NT2/D1 (cell line): ENCODE measurements around the gene OPCML.

Experiments
- DNase-seq: peaks from one replicate; pipeline ENCODE4 v3.0.0-alpha.2; 2011; ENCODE audit warnings: low read depth, low spot score
- H3K27me3 ChIP-seq: 2 replicates; pipeline ENCODE4 v1.6.0; 2011; ENCODE audit warnings: mild to moderate bottlenecking; ENCODE audit not compliant: insufficient read length, insufficient read depth
- H3K36me3 ChIP-seq: 2 replicates; pipeline ENCODE4 v1.6.1; 2011; ENCODE audit warnings: mild to moderate bottlenecking, low read length, mixed read lengths; ENCODE audit not compliant: insufficient read depth, insufficient read length
- H3K4me1 ChIP-seq: 2 replicates; pipeline ENCODE4 v1.5.1; 2011; ENCODE audit not compliant: insufficient read depth, insufficient read length
- H3K4me3 ChIP-seq: 2 replicates; pipeline ENCODE4 v1.5.1; 2011; ENCODE audit warnings: low read depth; ENCODE audit not compliant: insufficient read length
- H3K9ac ChIP-seq: 2 replicates; pipeline ENCODE4 v1.6.0; 2011; ENCODE audit warnings: low read depth; ENCODE audit not compliant: insufficient read length
- H3K9me3 ChIP-seq: 2 replicates; pipeline ENCODE4 v1.5.1; 2011; ENCODE audit warnings: mild to moderate bottlenecking, low read length; ENCODE audit not compliant: insufficient read depth
- SUZ12 ChIP-seq: IDR thresholded peaks from 2 replicates; pipeline ENCODE4 v1.6.1; 2011; ENCODE audit not compliant: insufficient read length, insufficient read depth; ENCODE audit errors: extremely low read depth
- YY1 ChIP-seq: IDR thresholded peaks from 2 replicates; pipeline ENCODE4 v1.6.1; 2011; ENCODE audit not compliant: insufficient read length, insufficient read depth
- ZNF274 ChIP-seq: IDR thresholded peaks from 2 replicates; pipeline ENCODE4 v1.6.1; 2011; ENCODE audit warnings: mild to moderate bottlenecking, low read depth, low read length

OPCML gene

DNA sequence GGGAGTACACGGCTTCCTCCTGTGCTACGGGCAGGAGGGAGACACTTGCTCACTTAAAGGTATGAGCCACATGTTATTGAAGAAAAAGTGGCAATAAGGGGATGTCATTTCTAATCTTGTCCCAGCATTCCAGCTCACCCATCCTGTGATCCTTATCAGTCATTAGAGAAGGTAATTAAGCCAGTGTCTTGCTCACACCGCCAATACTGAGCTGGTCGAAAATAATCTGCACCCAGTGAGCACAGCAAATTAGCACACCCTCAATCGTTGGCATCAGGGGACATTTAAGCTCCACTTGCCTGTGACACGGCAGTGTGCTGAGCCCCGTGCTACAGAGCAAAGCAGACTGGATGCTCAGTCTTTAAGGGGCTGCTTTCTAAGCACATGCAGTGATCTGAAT lies 510.7 kb downstream of the OPCML start:
- Histone ChIP-seq H3K4me3 (no peak overlapping the region), H3K27me3 (no peaks in the 10 kb centered on the region), H3K9ac (no peak overlapping the region), H3K4me1 (no peaks in the 10 kb centered on the region), H3K36me3 (no peaks in the 10 kb centered on the region), H3K9me3 (no peaks in the 10 kb centered on the region)
- no peak for TF ChIP-seq YY1
- no peak for TF ChIP-seq ZNF274
- no peak for TF ChIP-seq SUZ12
- no peak for DNase-seq

DNA sequence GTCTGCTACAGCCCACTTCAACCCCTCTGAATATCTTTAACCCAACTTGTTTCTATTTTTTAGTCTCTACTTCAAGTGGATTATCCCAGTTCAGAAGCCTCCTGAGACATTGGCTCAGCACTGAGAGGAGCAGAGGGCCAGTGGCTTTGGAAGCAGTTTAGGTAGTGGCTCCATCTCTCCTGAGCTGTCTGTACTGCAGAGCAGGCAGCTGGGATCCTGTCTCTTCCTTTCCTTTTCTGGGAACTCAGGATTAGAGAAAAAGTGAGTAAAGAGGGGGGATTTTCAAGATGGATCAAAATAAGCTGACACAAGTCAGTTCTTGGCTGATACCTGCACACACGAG lies 512.0 kb downstream of the OPCML start:
- Histone ChIP-seq H3K4me1 (no peaks in the 10 kb centered on the region), H3K36me3 (no peaks in the 10 kb centered on the region), H3K9ac (no peak overlapping the region), H3K9me3 (no peaks in the 10 kb centered on the region), H3K4me3 (no peak overlapping the region), H3K27me3 (no peaks in the 10 kb centered on the region)
- DNase-seq: no peak
- TF ChIP-seq YY1 (no peak), SUZ12 (no peak), ZNF274 (no peak)

DNA sequence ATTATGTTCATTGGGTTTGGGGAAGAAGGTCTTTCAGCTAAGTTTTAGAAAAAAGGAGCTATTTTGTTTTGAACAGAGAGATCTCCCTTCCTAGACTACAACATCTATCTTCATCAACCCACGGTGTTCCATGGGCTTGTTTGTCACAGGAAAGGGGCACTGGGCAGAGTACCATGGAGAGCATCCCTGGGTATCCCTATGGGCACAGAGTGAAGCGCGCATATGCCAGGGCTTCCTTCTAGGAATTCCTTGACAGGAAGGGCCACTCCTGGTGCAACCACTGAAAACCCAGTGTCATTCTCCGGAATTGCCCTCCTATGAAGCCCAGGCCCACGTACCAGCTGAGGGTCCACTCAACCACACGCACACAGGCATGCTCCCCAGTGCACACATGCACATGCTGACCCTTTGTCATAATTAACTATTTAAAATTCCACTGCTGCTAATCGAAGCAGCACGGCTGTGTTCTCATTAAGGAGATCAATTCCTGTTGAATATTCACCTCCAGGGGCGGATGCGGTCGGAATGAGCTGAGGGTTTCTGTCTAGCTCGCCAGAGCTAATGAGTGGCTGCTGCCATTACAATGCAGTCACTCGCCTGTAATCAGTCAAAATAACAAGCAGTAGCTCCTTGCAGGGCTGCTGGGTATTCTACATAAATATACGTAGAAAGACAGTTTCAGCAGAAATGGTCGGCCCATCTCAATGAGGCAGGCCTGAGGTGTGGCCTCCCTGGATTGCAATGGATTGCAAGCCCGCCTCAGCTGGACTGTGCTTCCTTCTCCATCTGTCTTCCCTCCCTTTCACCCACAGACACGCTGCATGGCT lies 512.5 kb downstream of the OPCML start:
- no peak for TF ChIP-seq ZNF274
- TF ChIP-seq YY1: no peak
- no peak for TF ChIP-seq SUZ12
- H3K9ac ChIP-seq: no peak overlapping the region
- no peaks in the 10 kb centered on the region for H3K36me3 ChIP-seq
- no peak for DNase-seq
- H3K9me3 ChIP-seq: no peaks in the 10 kb centered on the region
- no peak overlapping the region for H3K4me3 ChIP-seq
- H3K4me1 ChIP-seq: no peaks in the 10 kb centered on the region
- no peaks in the 10 kb centered on the region for H3K27me3 ChIP-seq

DNA sequence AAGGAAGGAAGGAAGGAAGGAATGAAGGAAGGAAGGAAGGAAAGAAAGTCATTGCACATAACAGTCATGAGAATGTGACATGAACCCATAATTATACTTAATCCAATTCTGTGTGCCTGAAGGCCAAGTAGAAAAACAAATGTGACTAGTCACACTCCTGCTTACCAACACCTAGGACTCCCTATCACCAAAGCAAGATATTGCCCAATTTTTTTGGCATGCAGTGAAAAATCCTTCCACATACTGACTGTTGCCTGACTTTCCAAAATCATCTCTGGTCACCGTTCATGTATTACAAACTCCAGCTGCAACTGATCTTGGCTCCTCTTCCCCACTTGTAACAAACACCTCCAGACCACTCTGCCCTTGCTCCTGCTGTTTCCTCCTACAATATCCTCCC lies 516.8 kb downstream of the OPCML start:
- Histone ChIP-seq H3K36me3 (no peaks in the 10 kb centered on the region), H3K9ac (no peak overlapping the region), H3K9me3 (no peaks in the 10 kb centered on the region), H3K27me3 (no peaks in the 10 kb centered on the region), H3K4me1 (no peaks in the 10 kb centered on the region), H3K4me3 (no peak overlapping the region)
- DNase-seq: no peak
- TF ChIP-seq SUZ12: no peak
- no peak for TF ChIP-seq YY1
- TF ChIP-seq ZNF274: no peak

DNA sequence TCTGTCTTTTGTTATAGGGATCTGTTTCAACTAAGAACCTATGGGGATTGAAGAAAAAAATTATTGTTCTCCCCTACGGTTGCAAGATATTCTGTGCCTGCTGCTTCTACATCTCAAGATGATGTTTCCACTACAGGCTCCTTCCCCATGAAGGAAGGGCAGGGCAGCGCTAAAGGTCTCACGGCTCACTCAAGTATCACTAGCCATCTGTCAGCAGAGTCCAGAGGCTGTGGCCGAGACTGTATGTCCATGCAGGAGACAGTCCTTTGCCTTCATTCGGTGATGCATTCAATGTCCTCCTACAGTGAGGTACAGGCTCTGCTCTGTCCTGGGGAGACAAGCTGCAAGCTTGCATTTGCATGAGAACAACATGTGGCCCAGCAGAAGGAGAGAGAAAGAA lies 518.0 kb downstream of the OPCML start:
- Histone ChIP-seq H3K4me3 (no peak overlapping the region), H3K9me3 (no peaks in the 10 kb centered on the region), H3K36me3 (no peaks in the 10 kb centered on the region), H3K27me3 (no peaks in the 10 kb centered on the region), H3K4me1 (no peaks in the 10 kb centered on the region), H3K9ac (no peak overlapping the region)
- no peak for DNase-seq
- TF ChIP-seq SUZ12: no peak
- no peak for TF ChIP-seq YY1
- TF ChIP-seq ZNF274: no peak

DNA sequence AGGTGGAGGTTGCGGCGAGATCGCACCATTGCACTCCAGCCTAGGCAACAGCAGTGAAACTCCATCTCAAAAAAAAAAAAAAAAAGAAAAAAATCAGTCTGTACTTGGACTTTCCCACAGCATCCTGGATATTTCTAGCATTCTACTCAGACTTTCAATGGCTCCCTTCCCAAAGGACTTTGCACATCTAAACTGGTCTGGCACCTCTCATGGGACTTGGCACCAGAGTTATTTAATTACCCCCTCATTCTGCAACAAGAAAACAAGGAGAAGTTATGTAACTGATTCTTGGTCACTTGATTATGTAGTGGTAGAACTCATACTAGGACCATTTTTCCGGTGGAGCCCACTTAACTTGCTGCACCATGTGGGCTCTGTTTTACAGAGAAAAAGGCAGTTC lies 519.5 kb downstream of the OPCML start:
- TF ChIP-seq SUZ12 (no peak), YY1 (no peak), ZNF274 (no peak)
- DNase-seq: no peak
- Histone ChIP-seq H3K36me3 (no peaks in the 10 kb centered on the region), H3K9ac (no peak overlapping the region), H3K27me3 (no peaks in the 10 kb centered on the region), H3K4me1 (no peaks in the 10 kb centered on the region), H3K9me3 (no peaks in the 10 kb centered on the region), H3K4me3 (no peak overlapping the region)

DNA sequence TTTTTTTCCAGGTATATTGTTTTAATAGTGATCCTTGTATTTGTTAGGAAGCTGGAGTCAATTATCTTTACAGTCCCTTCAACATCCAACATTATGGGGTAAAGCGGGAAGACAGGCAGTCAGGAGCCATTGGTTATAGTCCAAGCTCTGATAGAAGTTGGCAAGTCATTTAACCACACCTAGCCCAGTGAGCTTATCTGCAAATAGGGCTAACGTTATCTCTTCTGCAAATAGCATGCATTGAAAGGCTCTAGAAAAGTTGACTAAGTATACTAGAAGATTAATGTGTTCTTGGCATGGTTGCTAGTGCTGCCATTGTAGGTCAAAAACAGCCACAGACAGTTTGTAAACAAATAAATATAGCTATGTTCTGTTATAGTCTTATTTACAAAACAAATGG lies 520.7 kb downstream of the OPCML start:
- H3K9me3 ChIP-seq: 0 out of 2 replicates have a peak, but pooled peaks cover 2% of the 10 kb centered on the region
- H3K4me1 ChIP-seq: no peaks in the 10 kb centered on the region
- no peak for TF ChIP-seq ZNF274
- TF ChIP-seq SUZ12: no peak
- no peaks in the 10 kb centered on the region for H3K36me3 ChIP-seq
- H3K27me3 ChIP-seq: no peaks in the 10 kb centered on the region
- H3K9ac ChIP-seq: no peak overlapping the region
- DNase-seq: no peak
- no peak overlapping the region for H3K4me3 ChIP-seq
